ENCODE results near the gene MSH5.
"Not testable (repeated sequence)": the region's sequence is repeated elsewhere in the genome, so short reads cannot be mapped to it uniquely, and the experiment has no call there.

The MSH5 gene

GRCh38 chr6:31739639-31740396 is at the start of gene MSH5:
Gene MSH5, plus strand, starts transcription at chr6:31740005. Its CDS starts 462 bp downstream, at chr6:31740467.
- peak; percentile 53 to 99 (median 94) for DNase-seq

DNA sequence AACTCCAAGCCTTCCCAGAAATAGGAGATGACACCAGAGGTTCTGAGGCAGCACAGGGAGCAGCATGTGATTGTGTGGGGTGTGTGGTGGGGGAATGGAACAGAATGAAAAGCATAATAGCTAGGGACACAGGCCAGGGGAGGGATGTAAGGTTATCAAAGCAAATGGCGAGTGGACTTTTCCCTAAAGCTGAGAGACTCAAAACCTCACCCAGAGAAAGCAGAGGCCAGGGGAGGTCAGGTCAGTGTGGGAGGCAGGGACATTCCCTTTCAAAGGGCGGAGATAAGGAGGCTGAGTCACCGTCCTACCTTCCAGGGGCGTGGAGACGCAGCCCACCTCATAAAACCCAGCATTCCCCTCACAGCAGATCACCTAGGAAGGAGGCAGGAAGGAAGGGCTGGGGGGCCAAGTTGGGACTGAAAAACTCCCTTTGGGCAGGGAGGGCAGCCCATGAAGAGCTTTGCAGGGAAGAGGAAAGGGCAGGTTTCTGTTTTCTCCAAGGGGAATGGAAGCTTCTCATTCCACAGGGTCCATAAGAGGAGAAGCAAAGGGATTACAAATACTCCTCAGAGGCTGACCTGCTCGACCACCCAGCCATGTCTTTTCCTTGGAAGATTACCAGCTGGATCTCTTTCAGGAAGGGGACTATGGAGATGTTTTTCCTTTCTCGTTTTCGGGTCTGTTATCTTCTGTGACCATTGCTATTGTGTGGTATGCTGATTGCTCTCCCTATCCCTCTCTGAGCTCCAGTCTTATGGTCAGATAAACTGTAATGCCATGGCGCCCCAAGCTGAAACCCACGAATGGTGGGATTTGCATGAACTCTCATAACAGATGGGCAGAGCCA is 49.4 kb upstream of the MSH5 start:
- no peak for DNase-seq

- no peak for DNase-seq
Measured at GRCh38 chr6:31691078-31691463, 48.7 kb upstream of the MSH5 start.

GRCh38 chr6:31691564-31692108 is 48.2 kb upstream of the MSH5 start:
- DNase-seq: no peak

DNA sequence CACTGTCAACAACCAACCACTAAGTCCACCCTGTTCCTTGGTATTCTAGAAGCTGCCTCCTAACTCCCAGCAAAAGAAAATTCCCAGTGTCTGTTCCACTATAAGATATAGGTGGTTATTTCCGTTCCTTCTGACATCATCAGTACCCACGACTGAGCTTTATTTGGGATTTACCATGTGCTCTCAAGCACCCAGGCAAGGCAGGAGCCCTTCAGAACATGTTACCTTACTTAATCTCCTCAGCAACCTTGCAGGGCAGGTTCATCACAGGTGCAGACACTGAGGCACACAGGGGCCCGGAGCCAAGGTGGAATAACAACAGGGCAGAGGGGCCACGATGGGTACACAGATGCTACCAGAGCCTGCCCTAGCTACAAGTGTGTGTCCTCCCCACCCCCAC is 47.5 kb upstream of the MSH5 start:
- DNase-seq: no peak

DNA sequence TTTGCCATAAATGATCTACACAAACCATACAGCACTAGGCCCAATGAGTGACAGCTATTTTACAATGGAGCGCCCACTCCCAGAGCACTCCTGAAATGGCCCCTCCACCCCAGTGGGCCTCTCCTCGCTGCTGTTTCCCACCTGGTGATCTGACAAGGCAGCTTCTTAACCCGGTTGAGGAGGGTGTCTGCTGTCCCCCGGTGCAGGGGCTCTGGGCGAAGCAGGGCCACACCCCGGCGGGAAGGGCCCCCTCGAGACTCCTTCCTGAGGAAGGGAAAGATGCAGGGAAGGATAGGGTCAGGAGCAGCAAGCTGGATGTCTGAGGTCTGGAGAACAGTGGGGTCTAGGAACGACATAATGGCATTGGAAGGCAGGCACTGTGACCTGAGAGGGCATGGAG is 46.9 kb upstream of the MSH5 start:
- no peak for DNase-seq

DNA sequence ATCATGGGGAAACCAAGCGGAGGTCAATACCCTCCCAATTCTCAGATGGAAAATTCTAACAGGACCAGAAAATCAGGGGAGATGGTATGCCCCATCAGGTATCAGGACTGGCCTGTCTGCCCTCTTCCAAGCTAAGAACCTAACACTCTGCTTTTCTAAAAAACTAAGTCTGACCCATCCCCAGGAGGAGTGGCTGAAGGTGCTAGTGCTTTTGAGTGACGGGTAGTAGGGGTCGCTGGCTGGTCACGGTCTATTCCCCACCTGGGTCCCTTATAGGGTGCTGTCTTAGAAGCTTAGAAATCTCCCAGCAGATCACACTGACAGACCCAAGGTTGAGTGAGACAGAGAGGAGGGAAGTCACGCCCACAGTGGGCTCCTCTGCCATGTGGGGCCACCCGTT is 46.3 kb upstream of the MSH5 start:
- no peak for DNase-seq

DNA sequence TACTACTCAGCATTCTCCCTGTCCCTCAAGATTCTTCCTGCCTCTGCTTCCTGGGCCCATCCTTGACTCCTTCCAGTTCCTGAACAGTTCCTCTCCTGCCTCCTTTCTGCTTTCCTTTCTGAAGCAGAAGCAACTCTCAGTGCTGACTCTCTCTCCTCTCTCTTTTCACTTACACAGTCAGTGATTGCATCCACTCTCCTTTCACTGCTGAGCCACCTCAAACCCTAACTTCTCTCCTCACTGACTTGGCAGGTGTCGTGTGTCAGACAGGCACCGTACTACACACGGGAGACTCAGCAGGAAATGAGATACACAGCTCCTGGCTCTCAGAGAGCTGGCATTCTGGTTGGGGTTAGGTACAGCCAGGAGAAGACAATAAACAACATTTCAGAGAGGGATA is 42.2 kb upstream of the MSH5 start:
- DNase-seq: no peak

DNA sequence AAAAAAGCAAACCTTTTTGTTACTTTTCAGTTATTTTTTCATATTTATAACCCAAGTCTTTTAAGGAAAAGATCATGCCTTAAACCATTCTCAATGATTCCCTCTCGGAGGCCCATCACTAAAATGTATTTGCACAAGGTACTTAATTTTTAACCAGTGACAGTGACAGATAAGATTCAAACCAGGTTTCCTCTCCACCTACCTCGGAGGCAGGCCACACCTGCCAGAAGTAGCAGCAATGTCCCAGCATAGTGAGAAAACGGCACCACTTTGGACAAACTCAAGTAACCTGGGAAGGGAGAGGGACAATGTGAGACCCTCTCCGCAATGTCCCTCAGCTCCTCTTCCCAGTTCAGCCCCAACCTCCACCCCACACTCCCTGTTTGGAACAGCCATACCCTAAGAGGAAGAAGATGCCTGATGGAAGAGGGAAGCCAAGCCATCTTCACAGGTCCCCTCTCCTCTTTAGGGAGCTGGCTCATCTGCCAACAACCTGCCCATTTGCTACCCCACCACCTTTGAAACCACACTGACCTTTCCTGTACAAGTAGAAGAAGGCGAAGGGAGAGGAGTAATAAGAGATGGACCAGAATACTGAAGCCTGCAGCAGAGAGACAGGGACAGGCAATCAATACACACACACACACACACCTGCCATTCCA is 38.9 kb upstream of the MSH5 start:
- no peak for DNase-seq

DNA sequence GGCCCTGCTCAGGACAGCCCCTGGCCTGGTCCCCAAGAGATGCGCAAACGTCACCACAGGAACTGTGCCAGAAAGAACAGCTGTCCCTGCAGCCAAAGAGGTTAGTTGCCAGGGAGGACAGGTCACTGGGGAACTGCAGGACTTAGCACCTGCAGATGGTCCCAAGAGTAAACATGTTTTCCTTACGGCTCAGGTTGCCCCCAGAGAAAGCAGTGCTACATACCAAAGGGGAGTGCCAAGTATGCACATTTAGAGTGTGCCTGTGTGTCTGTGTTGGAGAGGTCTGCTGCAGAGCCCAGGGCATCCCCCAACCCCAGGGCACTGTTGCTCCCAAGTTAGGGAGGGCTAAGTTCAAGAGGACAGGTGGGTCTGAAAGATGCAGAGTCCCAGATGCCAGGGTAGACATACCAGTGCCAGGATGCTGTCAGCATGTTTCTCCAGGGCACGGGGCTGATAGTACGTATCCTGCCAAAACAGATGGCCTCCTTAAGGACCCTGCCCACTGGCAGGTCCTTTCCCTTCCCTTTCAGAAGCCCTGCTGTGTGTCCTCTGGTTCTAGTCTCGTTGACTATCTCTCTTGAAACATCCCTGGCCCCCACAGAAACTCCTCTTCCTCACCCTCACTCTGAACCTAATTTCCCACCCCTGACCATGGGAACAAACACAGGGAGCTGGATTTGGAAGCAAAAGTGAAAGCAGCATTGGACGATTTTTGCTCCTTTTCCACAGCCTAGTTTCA is 38.0 kb upstream of the MSH5 start:
- DNase-seq: no peak

DNA sequence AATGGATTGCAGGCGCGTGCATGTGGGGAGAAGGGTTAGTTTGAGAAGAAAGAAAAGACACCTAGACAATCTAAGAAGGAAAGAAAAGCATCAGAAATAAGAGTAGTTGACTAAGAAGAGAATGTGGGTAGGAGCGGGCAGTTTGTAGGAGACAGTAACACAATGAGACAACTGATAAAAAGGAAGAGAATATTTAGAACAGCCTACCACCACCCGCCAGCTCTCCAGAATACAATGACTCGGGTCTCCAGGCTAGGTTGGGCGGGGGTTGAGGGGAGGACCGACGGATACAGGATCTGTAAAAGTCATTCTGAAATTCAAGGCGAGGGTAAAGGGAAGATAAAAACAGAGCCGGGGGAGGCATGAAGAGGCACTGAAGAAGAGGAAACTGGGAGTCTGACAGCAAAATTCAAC is 37.4 kb upstream of the MSH5 start:
- peak in 2 of 56 donors; percentile 36 to 61 for DNase-seq

DNA sequence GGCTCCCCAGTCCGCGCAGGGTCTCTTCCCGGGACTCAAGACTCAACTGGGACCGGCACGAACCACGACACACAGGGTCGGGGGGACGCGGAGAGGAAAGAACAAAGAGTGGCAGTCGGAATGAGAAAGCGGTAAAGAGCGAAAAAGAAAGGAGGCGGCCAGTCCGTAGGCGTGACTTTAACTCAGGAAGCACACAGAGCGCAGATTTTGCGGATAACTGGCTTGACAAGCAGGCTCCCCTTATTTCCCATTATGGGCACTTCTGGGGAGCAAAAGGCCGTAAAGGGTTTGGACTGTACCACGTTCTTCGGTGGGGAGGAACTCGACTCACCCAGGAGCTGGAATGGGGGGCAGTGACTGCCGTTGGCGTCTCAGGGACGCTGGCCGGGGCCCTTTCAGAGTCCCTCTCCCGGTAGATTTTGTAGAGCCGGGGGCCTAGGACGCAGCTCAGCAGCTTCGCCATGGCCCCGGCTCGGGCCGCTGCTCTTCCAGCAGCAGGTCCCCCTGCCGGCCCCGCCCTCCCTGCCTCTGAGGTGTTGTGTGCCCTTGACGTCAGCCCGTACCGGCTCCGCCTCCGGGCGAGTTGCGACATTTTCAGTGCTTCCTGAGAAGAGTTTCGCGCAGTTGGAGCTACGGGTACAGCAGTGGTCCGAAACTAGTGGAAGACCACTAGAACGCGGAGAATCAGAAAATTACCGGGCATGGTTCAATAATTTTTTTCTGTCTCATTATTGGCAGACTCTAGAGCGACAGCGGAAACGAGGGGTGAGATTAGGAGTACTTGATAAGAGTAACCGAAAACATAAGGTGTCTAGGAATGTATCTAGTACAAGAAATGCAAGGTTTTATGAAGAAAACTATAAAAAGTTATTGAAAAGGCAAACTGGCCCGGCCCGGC is 36.7 kb upstream of the MSH5 start, which contains the start of gene ABHD16A:
Gene ABHD16A (minus strand): TSS at position 506 of the 898 bp plus-strand sequence. CDS start 43 bp downstream, at position 463.
- peak; percentile 61 to 99 (median 96) for DNase-seq

DNA sequence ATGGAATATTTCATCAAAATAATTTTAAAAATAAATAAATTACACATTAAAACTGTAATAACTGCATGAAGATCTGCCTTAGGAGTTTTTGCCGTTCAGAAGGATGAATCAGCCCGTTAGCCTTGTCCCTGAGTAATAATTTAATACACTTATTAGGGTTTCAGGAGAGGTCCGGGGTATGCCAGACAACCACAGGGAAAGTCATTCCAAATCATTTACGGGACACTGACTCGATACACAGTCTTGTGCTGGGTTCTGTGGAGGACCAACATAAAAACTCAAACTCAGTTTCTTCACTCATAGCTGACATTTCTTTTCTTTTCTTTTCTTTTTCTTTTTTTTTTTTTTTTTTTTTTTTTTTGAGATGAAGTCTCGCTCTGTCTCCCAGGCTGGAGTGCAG is 33.9 kb upstream of the MSH5 start:
- no peak for DNase-seq

- DNase-seq: no peak
Measured at GRCh38 chr6:31706599-31706998, 33.2 kb upstream of the MSH5 start, which contains the start of gene LY6G6F. Gene LY6G6F, plus strand, starts transcription at chr6:31706866. Its CDS starts 41 bp downstream, at chr6:31706907.

- no peak for DNase-seq
Measured at GRCh38 chr6:31707701-31708100, 32.1 kb upstream of the MSH5 start.

- no peak for DNase-seq
Measured at GRCh38 chr6:31708224-31708623, 31.6 kb upstream of the MSH5 start.

DNA sequence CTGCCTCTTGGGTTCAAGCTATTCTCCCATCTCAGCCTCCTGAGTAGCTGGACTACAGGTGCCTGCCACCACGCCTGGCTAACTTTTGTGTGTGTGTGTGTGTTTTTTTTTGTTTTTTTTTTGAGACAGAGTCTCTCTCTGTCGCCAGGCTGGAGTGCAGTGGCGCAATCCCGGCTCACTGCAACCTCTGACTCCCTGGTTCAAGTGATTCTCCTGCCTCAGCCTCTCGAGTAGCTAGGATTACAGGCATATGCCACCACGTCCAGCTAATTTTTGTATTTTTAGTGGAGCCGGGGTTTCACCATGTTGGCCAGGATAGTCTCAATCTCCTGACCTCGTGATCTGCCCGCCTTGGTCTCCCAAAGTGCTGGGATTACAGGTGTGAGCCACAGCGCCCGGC is 30.6 kb upstream of the MSH5 start:
- DNase-seq: not testable (repeated sequence)

DNA sequence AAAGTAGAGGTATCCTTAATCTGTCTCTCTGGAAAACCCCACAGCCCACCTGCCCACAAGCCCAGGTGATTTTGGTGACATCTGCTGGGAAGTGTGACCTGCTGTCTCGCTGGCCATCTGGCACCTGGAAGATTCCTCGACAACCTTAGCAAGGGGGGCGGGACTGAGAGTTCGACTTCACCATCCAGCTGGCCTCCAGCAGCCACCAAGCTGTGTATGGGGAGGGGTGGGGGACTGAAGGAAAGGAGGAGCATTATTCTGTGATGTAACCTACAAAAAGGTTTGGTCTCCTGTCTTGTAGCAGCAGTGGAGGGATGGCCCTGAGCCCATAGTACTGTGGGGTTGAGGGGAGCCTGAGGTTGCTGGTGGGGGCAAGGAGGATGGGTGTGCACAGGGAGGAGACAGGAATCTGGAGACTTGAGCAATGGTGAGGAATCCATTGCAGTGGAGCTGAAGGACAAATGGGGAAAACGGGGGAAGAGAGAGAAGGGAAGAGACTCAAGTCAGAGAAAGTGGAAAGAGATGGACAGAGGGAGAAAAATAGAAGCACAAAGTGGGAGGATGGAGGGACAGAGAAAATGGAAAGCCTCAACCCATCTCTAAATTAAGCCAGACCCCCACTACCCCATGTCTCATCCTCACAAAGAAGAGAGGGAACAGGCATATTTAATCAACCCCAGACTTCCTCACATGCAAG is 29.1 kb upstream of the MSH5 start:
- no peak for DNase-seq

DNA sequence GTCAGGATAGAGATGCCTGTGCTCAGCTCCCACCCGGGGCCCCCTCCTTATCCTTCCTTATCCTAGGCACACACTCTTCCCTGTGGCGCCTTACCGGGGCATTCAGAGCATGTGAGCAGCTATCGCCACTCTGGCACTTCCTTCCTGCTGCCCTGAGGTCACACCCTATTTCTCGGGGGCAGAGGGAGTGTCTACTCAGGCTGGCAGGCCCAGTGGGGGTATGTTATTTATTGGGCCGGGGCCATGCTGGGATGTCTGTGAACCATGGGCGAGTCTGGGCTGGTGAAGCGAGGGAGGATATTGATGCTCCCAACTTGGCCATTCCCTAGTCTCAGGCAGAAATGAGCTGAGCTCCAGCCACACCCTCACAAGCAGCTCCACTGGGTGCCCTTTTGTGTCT is 28.6 kb upstream of the MSH5 start:
- no peak for DNase-seq
